ENCODE data around the gene TMEM52.

TMEM52 gene

DNA sequence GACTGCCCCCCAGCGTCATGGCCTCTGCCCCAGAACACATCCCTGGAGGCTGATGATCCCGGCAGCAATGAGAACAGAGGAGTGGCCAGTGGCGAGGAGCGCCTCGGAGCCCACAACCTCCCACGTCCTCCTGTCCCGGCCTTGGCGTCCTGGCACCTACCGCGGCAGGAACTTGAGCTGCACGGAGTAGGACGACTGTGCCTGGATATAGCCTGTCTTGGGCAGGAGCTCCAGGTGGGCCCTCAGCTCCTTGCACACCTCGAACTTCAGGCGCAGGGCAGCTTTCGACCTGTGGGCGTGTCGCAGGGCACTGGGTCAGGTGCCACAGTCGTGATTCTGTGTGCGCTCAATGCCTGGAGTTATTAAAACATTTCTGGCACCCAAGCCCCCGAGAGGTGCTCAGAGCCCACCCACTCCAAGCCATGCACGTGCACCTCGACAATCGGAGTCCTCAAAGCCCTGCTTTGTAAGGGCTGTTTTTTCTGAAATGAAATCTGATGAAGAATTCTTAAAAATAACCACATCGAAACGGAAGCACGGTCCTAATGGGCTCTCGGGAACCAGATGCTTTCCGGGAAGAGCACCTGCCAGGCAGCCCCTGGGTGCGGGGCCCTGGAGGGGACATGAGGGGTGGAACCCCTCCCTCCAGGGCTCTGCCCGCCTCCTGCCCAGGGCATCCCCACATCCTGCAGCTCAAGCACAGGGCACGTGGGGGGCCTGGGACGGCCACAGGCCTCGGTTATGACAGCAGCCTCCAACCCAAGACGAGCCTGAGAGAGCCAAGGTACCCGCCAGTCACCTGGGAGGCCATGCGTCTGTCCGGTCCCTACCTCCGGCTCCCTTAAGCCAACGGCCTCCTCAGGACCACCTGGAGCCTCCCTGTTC is 23.0 kb upstream of the TMEM52 start:
- ChIA-PET CTCF (interaction anchor here (0.6 to 4.8 kb wide), 4 partner anchors 13 to 585 kb away, joined by 3 to 52 read pairs (median 4); no protein-coding TSS in a partner anchor), POLR2A (no interaction called here)
- Histone ChIP-seq H3K4me1 (ENCODE audit: control insufficient read depth, insufficient read depth, low read length) (no peaks in the 10 kb centered on the region), H3K27ac (ENCODE audit: extremely low read depth, low read depth, low read length) (no peak overlapping the region), H3K9me3 (ENCODE audit: control insufficient read depth, insufficient read depth, low read depth, low read length) (no peaks in the 10 kb centered on the region), H3K4me3 (ENCODE audit: low read depth, low read length) (no peak overlapping the region), H3K36me3 (ENCODE audit: control insufficient read depth in 2 of 2, insufficient read depth in 1 of 2, low read length in 2 of 2) (no peaks in the 10 kb centered on the region)
- TF ChIP-seq GLIS2 (tag by site-specific recombination; IDR thresholded peaks at IDR 0.05) (no peak), ZNF670 (tag by site-specific recombination; IDR thresholded peaks at IDR 0.05; ENCODE audit: low read depth) (no peak), ZNF121 (tag by site-specific recombination; IDR thresholded peaks at IDR 0.05) (no peak), ZNF423 (tag by site-specific recombination; IDR thresholded peaks at IDR 0.05) (no peak), ZBTB17 (tag by site-specific recombination; IDR thresholded peaks at IDR 0.05) (no peak), PRDM2 (tag by site-specific recombination; IDR thresholded peaks at IDR 0.05; ENCODE audit: borderline replicate concordance) (no peak), ZNF626 (tag by site-specific recombination; IDR thresholded peaks at IDR 0.05) (no peak), ZNF302 (tag by site-specific recombination; IDR thresholded peaks at IDR 0.05; ENCODE audit: low read depth) (no peak), SETDB1 (IDR thresholded peaks at IDR 0.05; ENCODE audit: insufficient read length, low read length) (no peak), ZNF341 (tag by site-specific recombination; IDR thresholded peaks at IDR 0.05; ENCODE audit: low read depth) (no peak)
- TF ChIP-seq, protein P1, sequence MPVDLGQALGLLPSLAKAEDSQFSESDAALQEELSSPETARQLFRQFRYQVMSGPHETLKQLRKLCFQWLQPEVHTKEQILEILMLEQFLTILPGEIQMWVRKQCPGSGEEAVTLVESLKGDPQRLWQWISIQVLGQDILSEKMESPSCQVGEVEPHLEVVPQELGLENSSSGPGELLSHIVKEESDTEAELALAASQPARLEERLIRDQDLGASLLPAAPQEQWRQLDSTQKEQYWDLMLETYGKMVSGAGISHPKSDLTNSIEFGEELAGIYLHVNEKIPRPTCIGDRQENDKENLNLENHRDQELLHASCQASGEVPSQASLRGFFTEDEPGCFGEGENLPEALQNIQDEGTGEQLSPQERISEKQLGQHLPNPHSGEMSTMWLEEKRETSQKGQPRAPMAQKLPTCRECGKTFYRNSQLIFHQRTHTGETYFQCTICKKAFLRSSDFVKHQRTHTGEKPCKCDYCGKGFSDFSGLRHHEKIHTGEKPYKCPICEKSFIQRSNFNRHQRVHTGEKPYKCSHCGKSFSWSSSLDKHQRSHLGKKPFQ (tag by site-specific recombination; IDR thresholded peaks at IDR 0.05): no peak
- TF ChIP-seq, protein P2, sequence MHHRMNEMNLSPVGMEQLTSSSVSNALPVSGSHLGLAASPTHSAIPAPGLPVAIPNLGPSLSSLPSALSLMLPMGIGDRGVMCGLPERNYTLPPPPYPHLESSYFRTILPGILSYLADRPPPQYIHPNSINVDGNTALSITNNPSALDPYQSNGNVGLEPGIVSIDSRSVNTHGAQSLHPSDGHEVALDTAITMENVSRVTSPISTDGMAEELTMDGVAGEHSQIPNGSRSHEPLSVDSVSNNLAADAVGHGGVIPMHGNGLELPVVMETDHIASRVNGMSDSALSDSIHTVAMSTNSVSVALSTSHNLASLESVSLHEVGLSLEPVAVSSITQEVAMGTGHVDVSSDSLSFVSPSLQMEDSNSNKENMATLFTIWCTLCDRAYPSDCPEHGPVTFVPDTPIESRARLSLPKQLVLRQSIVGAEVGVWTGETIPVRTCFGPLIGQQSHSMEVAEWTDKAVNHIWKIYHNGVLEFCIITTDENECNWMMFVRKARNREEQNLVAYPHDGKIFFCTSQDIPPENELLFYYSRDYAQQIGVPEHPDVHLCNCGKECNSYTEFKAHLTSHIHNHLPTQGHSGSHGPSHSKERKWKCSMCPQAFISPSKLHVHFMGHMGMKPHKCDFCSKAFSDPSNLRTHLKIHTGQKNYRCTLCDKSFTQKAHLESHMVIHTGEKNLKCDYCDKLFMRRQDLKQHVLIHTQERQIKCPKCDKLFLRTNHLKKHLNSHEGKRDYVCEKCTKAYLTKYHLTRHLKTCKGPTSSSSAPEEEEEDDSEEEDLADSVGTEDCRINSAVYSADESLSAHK (tag by site-specific recombination; IDR thresholded peaks at IDR 0.05): no peak
- TF ChIP-seq, protein P3, sequence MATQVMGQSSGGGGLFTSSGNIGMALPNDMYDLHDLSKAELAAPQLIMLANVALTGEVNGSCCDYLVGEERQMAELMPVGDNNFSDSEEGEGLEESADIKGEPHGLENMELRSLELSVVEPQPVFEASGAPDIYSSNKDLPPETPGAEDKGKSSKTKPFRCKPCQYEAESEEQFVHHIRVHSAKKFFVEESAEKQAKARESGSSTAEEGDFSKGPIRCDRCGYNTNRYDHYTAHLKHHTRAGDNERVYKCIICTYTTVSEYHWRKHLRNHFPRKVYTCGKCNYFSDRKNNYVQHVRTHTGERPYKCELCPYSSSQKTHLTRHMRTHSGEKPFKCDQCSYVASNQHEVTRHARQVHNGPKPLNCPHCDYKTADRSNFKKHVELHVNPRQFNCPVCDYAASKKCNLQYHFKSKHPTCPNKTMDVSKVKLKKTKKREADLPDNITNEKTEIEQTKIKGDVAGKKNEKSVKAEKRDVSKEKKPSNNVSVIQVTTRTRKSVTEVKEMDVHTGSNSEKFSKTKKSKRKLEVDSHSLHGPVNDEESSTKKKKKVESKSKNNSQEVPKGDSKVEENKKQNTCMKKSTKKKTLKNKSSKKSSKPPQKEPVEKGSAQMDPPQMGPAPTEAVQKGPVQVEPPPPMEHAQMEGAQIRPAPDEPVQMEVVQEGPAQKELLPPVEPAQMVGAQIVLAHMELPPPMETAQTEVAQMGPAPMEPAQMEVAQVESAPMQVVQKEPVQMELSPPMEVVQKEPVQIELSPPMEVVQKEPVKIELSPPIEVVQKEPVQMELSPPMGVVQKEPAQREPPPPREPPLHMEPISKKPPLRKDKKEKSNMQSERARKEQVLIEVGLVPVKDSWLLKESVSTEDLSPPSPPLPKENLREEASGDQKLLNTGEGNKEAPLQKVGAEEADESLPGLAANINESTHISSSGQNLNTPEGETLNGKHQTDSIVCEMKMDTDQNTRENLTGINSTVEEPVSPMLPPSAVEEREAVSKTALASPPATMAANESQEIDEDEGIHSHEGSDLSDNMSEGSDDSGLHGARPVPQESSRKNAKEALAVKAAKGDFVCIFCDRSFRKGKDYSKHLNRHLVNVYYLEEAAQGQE (tag by site-specific recombination; IDR thresholded peaks at IDR 0.05): no peak
- TF ChIP-seq, protein P4, sequence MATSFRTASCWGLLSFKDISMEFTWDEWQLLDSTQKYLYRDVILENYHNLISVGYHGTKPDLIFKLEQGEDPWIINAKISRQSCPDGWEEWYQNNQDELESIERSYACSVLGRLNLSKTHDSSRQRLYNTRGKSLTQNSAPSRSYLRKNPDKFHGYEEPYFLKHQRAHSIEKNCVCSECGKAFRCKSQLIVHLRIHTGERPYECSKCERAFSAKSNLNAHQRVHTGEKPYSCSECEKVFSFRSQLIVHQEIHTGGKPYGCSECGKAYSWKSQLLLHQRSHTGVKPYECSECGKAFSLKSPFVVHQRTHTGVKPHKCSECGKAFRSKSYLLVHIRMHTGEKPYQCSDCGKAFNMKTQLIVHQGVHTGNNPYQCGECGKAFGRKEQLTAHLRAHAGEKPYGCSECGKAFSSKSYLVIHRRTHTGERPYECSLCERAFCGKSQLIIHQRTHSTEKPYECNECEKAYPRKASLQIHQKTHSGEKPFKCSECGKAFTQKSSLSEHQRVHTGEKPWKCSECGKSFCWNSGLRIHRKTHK (tag by site-specific recombination; IDR thresholded peaks at IDR 0.05): no peak
